Naive thymus-derived CD8-positive, alpha-beta T cell (primary cell): ENCODE data around the gene CYP27B1. TPM values are rescaled to one million over a fixed set of nuclear protein-coding genes. Genes with fewer than 3 reads are reported as not detected.

Experiments used
- ATAC-seq, 2 donors: fragments of 150-1000 bp; cut with Tn5 transposase in 1 of 2; sonication (Bioruptor Pico), chemical (Tn5 transposase) in 1 of 2; 1 replicate in 1 of 2; 2 replicates in 1 of 2; pipeline ENCODE4 v1.10.0; 2021; ENCODE audit warnings: mild to moderate bottlenecking in 2 of 2, moderate library complexity in 2 of 2
- POLR2A ChIA-PET: fragments of 350-600 bp; sonication (Branson Sonifier 250); formaldehyde crosslinking; loops from one replicate; lab custom pipeline; 2021; ENCODE audit warnings: antibody characterized with exemption; lab: Charles Lee
- DNase-seq, 10 donors: peaks; one replicate each; pipeline versions ENCODE4 v3.0.0 to v3.0.0-alpha.2; 2020 to 2022
- H3K27ac Mint-ChIP-seq, 10 donors: one replicate each; pipeline ENCODE4 v1.8.0; 2020 to 2022; ENCODE audit warnings: mild to moderate bottlenecking in 10 of 10, mixed read lengths in 10 of 10, moderate library complexity in 4 of 10, inconsistent platforms in 1 of 10
- H3K27me3 Mint-ChIP-seq, 5 donors: one replicate each; pipeline ENCODE4 v1.8.0; 2021 to 2022; ENCODE audit warnings: mixed read lengths in 5 of 5
- H3K36me3 Mint-ChIP-seq, 3 donors: one replicate each; pipeline ENCODE4 v1.8.0; 2020 to 2022; ENCODE audit warnings: mixed read lengths in 3 of 3, mild to moderate bottlenecking in 2 of 3, inconsistent platforms in 1 of 3
- H3K4me1 Mint-ChIP-seq, 4 donors: one replicate each; pipeline ENCODE4 v1.8.0; 2021 to 2022; ENCODE audit warnings: mixed read lengths in 4 of 4
- H3K4me3 Mint-ChIP-seq, 10 donors: one replicate each; pipeline ENCODE4 v1.8.0; 2020 to 2022; ENCODE audit warnings: mild to moderate bottlenecking in 10 of 10, mixed read lengths in 10 of 10, moderate library complexity in 6 of 10, inconsistent platforms in 1 of 10
- H3K9me3 Mint-ChIP-seq, 9 donors: one replicate each; pipeline ENCODE4 v1.8.0; 2020 to 2022; ENCODE audit warnings: mixed read lengths in 9 of 9, mild to moderate bottlenecking in 3 of 9, inconsistent platforms in 1 of 9, moderate library complexity in 1 of 9
- polyA plus RNA-seq, 3 donors: library from polyadenylated mRNA; unstranded; fragments of 300-500 nt; fragmentation: Illumina TruSeq; gene quantifications; one replicate each; pipeline ENCODE4 v1.2.3, GENCODE V29; 2021
- total RNA-seq, 8 experiments: library from RNA in 2 of 8; stranded (reverse) in 2 of 8; gene quantifications; one replicate each; pipeline ENCODE4 v1.2.3 and lab custom pipeline; 2021 to 2026

The CYP27B1 gene
- total and polyA plus RNA-seq, 5 experiments from 2014 or later: 1.4 to 1.6 TPM; not detected in 3

- Mint-ChIP-seq H3K36me3 (peaks cover 0 to 31% (median 8%) of the 10 kb centered on the region in 3 donors), H3K4me3 (peak within 1 kb of the TSS; percentile 88 to 99 (median 93)), H3K4me1 (peaks cover 24 to 57% (median 50%) of the 10 kb centered on the region in 4 donors), H3K27me3 (no peaks in the 10 kb centered on the region), H3K9me3 (no peaks in the 10 kb centered on the region), H3K27ac (peak within 1 kb of the TSS; percentile 92 to 99 (median 97))
- peak; percentile 79 to 82 for ATAC-seq
- POLR2A ChIA-PET: interaction anchor here (0.5 to 3.2 kb wide), 15 partner anchors 9 to 265 kb away, joined by 3 to 13 read pairs (median 4); partner anchors contain the start of genes ARHGAP9, DDIT3, EEF1AKMT3 and METTL1
- DNase-seq: peak; percentile 82 to 97 (median 93)
Observed at GRCh38 chr12:57744777-57745484, 21.9 kb downstream of the CYP27B1 start, which contains the start of gene TSPAN31. Gene TSPAN31 (plus strand): TSS chr12:57745039. CDS start chr12:57745155, 116 bp downstream.

- POLR2A ChIA-PET: interaction anchor here (1.0 to 3.2 kb wide), 14 partner anchors 9 to 1115 kb away, joined by 3 to 13 read pairs (median 4); partner anchors contain the start of genes ARHGAP9, DDIT3, EEF1AKMT3 and METTL1
- peak overlapping the region; percentile 88 to 99 (median 93) for H3K4me3 Mint-ChIP-seq
Observed at GRCh38 chr12:57744194-57744776, 22.6 kb downstream of the CYP27B1 start.

GRCh38 chr12:57743769-57744168 lies 23.1 kb downstream of the CYP27B1 start:
- POLR2A ChIA-PET: interaction anchor here (1.0 to 3.2 kb wide), 7 partner anchors 8 to 1114 kb away, joined by 3 to 13 read pairs (median 5); partner anchors contain the start of genes OS9 and TSFM
- Mint-ChIP-seq H3K36me3 (peaks cover 0 to 37% (median 11%) of the 10 kb centered on the region in 3 donors), H3K4me3 (peak overlapping the region; percentile 88 to 99 (median 93)), H3K27me3 (no peaks in the 10 kb centered on the region), H3K27ac (peak overlapping the region; percentile 92 to 99 (median 97)), H3K9me3 (no peaks in the 10 kb centered on the region), H3K4me1 (peaks cover 30 to 69% (median 59%) of the 10 kb centered on the region in 4 donors)
- DNase-seq (no peak), ATAC-seq (no peak)

More at GRCh38 chr12:57744194-57744776, 22.6 kb downstream of the CYP27B1 start:
- no peaks in the 10 kb centered on the region for H3K27me3 Mint-ChIP-seq
- peaks cover 26 to 64% (median 56%) of the 10 kb centered on the region in 4 donors for H3K4me1 Mint-ChIP-seq
- H3K36me3 Mint-ChIP-seq: peaks cover 0 to 37% (median 10%) of the 10 kb centered on the region in 3 donors
- H3K27ac Mint-ChIP-seq: peak overlapping the region; percentile 92 to 99 (median 97)
- ATAC-seq (peak; percentile 12 to 43), DNase-seq (peak in 9 of 10 donors; percentile 49 to 88 (median 78))
- H3K9me3 Mint-ChIP-seq: no peaks in the 10 kb centered on the region

- POLR2A ChIA-PET: interaction anchor here (0.6 to 2.9 kb wide), 15 partner anchors 8 to 1054 kb away, joined by 3 to 13 read pairs (median 3); partner anchors contain the start of genes CDK4, MARCHF9, NACA and OS9
- Mint-ChIP-seq H3K27me3 (no peaks in the 10 kb centered on the region), H3K9me3 (no peaks in the 10 kb centered on the region), H3K27ac (peak overlapping the region; percentile 74 to 99 (median 96)), H3K4me1 (peaks cover 30 to 69% (median 60%) of the 10 kb centered on the region in 4 donors), H3K4me3 (peak overlapping the region; percentile 82 to 96 (median 90)), H3K36me3 (peaks cover 0 to 22% (median 3%) of the 10 kb centered on the region in 3 donors)
- ATAC-seq (peak; percentile 46 to 58), DNase-seq (peak; percentile 57 to 90 (median 72))
Observed at GRCh38 chr12:57741844-57742738, 24.8 kb downstream of the CYP27B1 start.

- ATAC-seq (no peak), DNase-seq (peak in 1 of 10 donors; percentile 20)
- Mint-ChIP-seq H3K27ac (peak overlapping the region; percentile 87 to 99 (median 96)), H3K4me1 (peaks cover 35 to 74% (median 62%) of the 10 kb centered on the region in 4 donors), H3K9me3 (no peaks in the 10 kb centered on the region), H3K27me3 (no peaks in the 10 kb centered on the region), H3K36me3 (peaks cover 0 to 22% (median 3%) of the 10 kb centered on the region in 3 donors), H3K4me3 (peak overlapping the region; percentile 82 to 96 (median 90))
- POLR2A ChIA-PET: interaction anchor here (0.6 to 2.9 kb wide), 16 partner anchors 9 to 1053 kb away, joined by 3 to 16 read pairs (median 4); partner anchors contain the start of genes B4GALNT1, CDK4, MARCHF9 and NACA
Observed at GRCh38 chr12:57741413-57741789, 25.5 kb downstream of the CYP27B1 start.

GRCh38 chr12:57740656-57741412 lies 26.0 kb downstream of the CYP27B1 start:
- POLR2A ChIA-PET: interaction anchor here (0.7 to 2.9 kb wide), 15 partner anchors 9 to 1052 kb away, joined by 3 to 16 read pairs (median 5); partner anchors contain the start of genes B4GALNT1, CDK4, MARCHF9 and NACA
- H3K27me3 Mint-ChIP-seq: no peaks in the 10 kb centered on the region
- H3K27ac Mint-ChIP-seq: peak overlapping the region; percentile 87 to 99 (median 96)
- peak; percentile 53 to 93 (median 86) for DNase-seq
- H3K9me3 Mint-ChIP-seq: no peaks in the 10 kb centered on the region
- H3K36me3 Mint-ChIP-seq: peaks cover 0 to 24% (median 3%) of the 10 kb centered on the region in 3 donors
- peaks cover 30 to 69% (median 59%) of the 10 kb centered on the region in 4 donors for H3K4me1 Mint-ChIP-seq
- peak; percentile 60 to 74 for ATAC-seq
- peak overlapping the region; percentile 82 to 96 (median 90) for H3K4me3 Mint-ChIP-seq

- Mint-ChIP-seq H3K9me3 (no peaks in the 10 kb centered on the region), H3K27me3 (no peaks in the 10 kb centered on the region), H3K27ac (peak overlapping the region; percentile 53 to 99 (median 95)), H3K4me3 (peak overlapping the region; percentile 78 to 96 (median 87)), H3K36me3 (peaks cover 0 to 31% (median 4%) of the 10 kb centered on the region in 3 donors), H3K4me1 (peaks cover 27 to 64% (median 57%) of the 10 kb centered on the region in 4 donors)
- DNase-seq (no peak), ATAC-seq (no peak)
- POLR2A ChIA-PET: interaction anchor here (0.8 to 2.5 kb wide), 4 partner anchors 8 to 19 kb away, joined by 3 to 16 read pairs (median 4); no protein-coding TSS in a partner anchor
Observed at GRCh38 chr12:57739914-57740538, 26.9 kb downstream of the CYP27B1 start.

- Mint-ChIP-seq H3K36me3 (peaks cover 0 to 37% (median 6%) of the 10 kb centered on the region in 3 donors), H3K27ac (peak overlapping the region; percentile 63 to 98 (median 93)), H3K27me3 (no peaks in the 10 kb centered on the region), H3K4me3 (peak overlapping the region; percentile 54 to 88 (median 80)), H3K4me1 (peaks cover 32 to 61% (median 57%) of the 10 kb centered on the region in 4 donors), H3K9me3 (no peaks in the 10 kb centered on the region)
- DNase-seq (no peak), ATAC-seq (no peak)
- POLR2A ChIA-PET: interaction anchor here (0.5 to 2.5 kb wide), 2 partner anchors 15 to 1050 kb away, joined by 3 to 16 read pairs; no protein-coding TSS in a partner anchor
Observed at GRCh38 chr12:57739387-57739786, 27.5 kb downstream of the CYP27B1 start.

- Mint-ChIP-seq H3K9me3 (no peaks in the 10 kb centered on the region), H3K4me3 (peak within 1 kb of the TSS; percentile 54 to 88 (median 80)), H3K27me3 (no peaks in the 10 kb centered on the region), H3K4me1 (peaks cover 30 to 55% (median 52%) of the 10 kb centered on the region in 4 donors), H3K36me3 (peaks cover 0 to 44% (median 6%) of the 10 kb centered on the region in 3 donors), H3K27ac (peak within 1 kb of the TSS; percentile 63 to 98 (median 93))
- POLR2A ChIA-PET: interaction anchor here (0.5 to 2.5 kb wide), 5 partner anchors 14 to 1049 kb away, joined by 3 to 16 read pairs (median 10); no protein-coding TSS in a partner anchor
- ATAC-seq (no peak), DNase-seq (no peak)
Observed at GRCh38 chr12:57738661-57739237, 28.1 kb downstream of the CYP27B1 start, which contains the start of gene AGAP2. Gene AGAP2 (minus strand): TSS chr12:57738742. CDS start chr12:57738246, 496 bp downstream.
